ENCODE data around the gene CKS2. TPM values are rescaled to one million over a fixed set of nuclear protein-coding genes. Genes with fewer than 3 reads are reported as not detected.

The CKS2 gene
- total RNA-seq, 1 experiment from 2014 or later = 132 TPM

DNA sequence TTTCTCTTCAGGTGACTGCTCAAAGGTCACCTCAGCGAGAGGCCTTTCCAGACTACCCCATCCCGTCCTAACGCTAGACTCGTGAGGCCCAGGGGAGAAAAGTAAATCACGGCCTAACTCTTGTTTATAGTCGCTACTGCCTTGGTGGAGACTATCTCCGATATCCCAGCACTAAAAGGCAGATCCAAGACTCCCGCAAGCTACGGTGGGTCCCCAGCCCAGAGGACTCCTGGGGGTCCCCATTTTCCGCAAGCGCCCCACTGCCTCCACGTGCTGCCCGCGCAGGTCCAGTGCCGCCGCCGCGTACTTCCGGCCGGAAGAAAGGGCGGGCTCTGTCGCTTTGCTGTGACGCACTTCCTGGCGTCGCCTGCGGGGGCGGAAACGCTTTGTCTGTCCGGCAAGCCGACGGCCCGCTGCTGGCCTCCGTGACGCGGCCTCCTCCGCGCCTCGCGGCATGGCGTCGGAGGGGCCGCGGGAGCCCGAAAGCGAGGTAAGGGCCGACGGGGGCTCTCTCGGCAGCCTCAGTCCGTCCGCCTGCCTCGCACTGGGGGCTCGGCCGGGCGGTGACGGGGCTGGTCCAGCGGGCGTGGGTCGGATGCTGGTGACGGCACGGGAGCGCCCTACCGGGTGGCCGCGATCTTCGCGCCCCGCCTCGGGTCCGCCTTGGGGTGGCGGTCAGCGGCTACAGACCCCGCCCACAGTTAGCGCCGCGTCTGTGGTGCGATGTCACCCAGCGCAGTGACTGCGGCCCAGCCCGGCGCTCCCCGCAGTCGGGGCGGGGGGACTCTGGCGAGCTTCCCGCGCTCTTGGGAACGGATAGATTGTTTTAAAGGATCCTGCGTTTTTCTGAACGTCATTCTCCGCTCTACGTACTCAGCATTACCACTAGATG is 7.4 kb downstream of the CKS2 start, which contains the start of gene SECISBP2:
Gene SECISBP2, plus strand, starts transcription at position 378 of the 892 bp plus-strand sequence. Its CDS starts 77 bp downstream, at position 455.
- ChIA-PET CTCF (interaction anchor here (0.6 kb wide), 2 partner anchors 230 to 246 kb away, joined by 3 to 5 read pairs; no protein-coding TSS in a partner anchor), POLR2A (no interaction called here)
- no peaks in the 10 kb centered on the region for H3K27me3 ChIP-seq (ENCODE audit: control insufficient read depth, insufficient read depth, low read length)
- TF ChIP-seq, protein P1, sequence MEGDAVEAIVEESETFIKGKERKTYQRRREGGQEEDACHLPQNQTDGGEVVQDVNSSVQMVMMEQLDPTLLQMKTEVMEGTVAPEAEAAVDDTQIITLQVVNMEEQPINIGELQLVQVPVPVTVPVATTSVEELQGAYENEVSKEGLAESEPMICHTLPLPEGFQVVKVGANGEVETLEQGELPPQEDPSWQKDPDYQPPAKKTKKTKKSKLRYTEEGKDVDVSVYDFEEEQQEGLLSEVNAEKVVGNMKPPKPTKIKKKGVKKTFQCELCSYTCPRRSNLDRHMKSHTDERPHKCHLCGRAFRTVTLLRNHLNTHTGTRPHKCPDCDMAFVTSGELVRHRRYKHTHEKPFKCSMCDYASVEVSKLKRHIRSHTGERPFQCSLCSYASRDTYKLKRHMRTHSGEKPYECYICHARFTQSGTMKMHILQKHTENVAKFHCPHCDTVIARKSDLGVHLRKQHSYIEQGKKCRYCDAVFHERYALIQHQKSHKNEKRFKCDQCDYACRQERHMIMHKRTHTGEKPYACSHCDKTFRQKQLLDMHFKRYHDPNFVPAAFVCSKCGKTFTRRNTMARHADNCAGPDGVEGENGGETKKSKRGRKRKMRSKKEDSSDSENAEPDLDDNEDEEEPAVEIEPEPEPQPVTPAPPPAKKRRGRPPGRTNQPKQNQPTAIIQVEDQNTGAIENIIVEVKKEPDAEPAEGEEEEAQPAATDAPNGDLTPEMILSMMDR (IDR thresholded peaks at IDR 0.05) = peak; percentile 78
- TF ChIP-seq POLR2AphosphoS5 (IDR thresholded peaks at IDR 0.05; ENCODE audit: low read depth, low read length) (peak; percentile 90), TCF7L2 (IDR thresholded peaks at IDR 0.05; ENCODE audit: low read depth, low read length) (peak; percentile 59), SIN3A (IDR thresholded peaks at IDR 0.05; ENCODE audit: borderline replicate concordance, insufficient read depth, low read depth, low read length) (peak; percentile 84; the same call in 1 of the 2 replicates)
- TF ChIP-seq, protein P2, sequence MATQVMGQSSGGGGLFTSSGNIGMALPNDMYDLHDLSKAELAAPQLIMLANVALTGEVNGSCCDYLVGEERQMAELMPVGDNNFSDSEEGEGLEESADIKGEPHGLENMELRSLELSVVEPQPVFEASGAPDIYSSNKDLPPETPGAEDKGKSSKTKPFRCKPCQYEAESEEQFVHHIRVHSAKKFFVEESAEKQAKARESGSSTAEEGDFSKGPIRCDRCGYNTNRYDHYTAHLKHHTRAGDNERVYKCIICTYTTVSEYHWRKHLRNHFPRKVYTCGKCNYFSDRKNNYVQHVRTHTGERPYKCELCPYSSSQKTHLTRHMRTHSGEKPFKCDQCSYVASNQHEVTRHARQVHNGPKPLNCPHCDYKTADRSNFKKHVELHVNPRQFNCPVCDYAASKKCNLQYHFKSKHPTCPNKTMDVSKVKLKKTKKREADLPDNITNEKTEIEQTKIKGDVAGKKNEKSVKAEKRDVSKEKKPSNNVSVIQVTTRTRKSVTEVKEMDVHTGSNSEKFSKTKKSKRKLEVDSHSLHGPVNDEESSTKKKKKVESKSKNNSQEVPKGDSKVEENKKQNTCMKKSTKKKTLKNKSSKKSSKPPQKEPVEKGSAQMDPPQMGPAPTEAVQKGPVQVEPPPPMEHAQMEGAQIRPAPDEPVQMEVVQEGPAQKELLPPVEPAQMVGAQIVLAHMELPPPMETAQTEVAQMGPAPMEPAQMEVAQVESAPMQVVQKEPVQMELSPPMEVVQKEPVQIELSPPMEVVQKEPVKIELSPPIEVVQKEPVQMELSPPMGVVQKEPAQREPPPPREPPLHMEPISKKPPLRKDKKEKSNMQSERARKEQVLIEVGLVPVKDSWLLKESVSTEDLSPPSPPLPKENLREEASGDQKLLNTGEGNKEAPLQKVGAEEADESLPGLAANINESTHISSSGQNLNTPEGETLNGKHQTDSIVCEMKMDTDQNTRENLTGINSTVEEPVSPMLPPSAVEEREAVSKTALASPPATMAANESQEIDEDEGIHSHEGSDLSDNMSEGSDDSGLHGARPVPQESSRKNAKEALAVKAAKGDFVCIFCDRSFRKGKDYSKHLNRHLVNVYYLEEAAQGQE (IDR thresholded peaks at IDR 0.05; ENCODE audit: insufficient read depth in 1 of 2, low read depth in 2 of 2, low read length in 1 of 2) = no peak; a peak in 1 of 4 replicates
- in situ Hi-C loops (cut with HindIII; ENCODE audit: low pct_unique_long_range_greater_than_20kb, low sequenced_read_pairs) = no loop called here
- intact Hi-C loops (cut with micrococcal nuclease; ENCODE audit: unreplicated experiment) = no loop called here
- DNase-seq (ENCODE audit: low read depth, low spot score) = peak; percentile 80
- H3K9me3 ChIP-seq (ENCODE audit: control insufficient read depth, insufficient read depth, low read depth, low read length) = no peaks in the 10 kb centered on the region
- peak within 1 kb of the TSS; percentile 95 for H3K27ac ChIP-seq (ENCODE audit: low read length)
- H3K4me1 ChIP-seq (ENCODE audit: control insufficient read depth, insufficient read depth, low read length) = peaks cover 29% of the 10 kb centered on the region
- H3K4me3 ChIP-seq (ENCODE audit: low read depth in 2 of 2, low read length in 2 of 2) = peak within 1 kb of the TSS; percentile 47 to 63
- ATAC-seq = peak; percentile 97
- no TSS peak for BruUV-seq (replicated peaks)
- peaks cover 36% of the 10 kb centered on the region for H3K36me3 ChIP-seq (ENCODE audit: control insufficient read depth, insufficient read depth, low read length)

DNA sequence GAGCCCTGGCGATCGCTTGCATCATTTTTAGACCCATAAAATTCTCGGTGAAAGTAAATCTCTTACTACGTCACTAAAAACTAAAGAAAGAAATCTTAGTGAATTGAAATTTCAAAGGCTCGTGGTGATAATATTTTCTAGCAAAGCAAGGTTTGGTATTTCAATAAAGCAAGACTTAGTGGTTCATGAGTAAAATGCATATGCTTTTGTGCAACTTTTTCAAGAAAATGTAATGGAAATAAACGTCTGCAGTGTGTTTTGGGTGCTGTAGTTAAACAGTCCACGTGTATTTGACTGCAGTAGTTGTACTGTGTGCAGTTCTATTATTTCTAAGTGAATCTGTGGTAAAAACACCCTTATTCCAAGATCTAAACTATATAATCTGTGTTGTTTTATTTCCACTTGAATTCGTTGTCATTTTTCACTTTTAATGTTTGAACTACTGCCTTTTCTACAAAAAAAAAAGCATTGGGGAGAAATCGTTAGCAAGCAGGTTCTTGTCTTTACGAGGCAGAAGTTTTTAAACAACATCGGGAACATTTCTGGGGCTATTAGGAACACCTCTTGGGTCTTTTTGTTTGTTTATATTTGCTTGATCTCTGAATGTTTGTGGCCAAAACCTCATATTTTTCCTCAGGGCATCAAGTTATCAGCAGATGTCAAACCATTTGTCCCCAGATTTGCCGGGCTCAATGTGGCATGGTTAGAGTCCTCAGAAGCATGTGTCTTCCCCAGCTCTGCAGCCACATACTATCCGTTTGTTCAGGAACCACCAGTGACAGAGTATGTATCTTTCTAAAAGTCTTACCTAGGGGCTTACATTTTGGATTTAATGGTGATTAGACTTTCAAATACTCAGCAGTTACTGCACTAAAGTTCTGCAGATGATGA is 8.3 kb downstream of the CKS2 start:
- CTCF ChIA-PET = interaction anchor here (0.6 kb wide), 1 partner anchor 245 kb away, joined by 3 read pairs; no protein-coding TSS in a partner anchor
- in situ Hi-C loops (cut with HindIII; ENCODE audit: low pct_unique_long_range_greater_than_20kb, low sequenced_read_pairs) = no loop called here
- intact Hi-C loops (cut with micrococcal nuclease; ENCODE audit: unreplicated experiment) = no loop called here
- Histone ChIP-seq H3K9me3 (ENCODE audit: control insufficient read depth, insufficient read depth, low read depth, low read length) (no peaks in the 10 kb centered on the region), H3K27me3 (ENCODE audit: control insufficient read depth, insufficient read depth, low read length) (no peaks in the 10 kb centered on the region), H3K36me3 (ENCODE audit: control insufficient read depth, insufficient read depth, low read length) (peaks cover 36% of the 10 kb centered on the region), H3K4me1 (ENCODE audit: control insufficient read depth, insufficient read depth, low read length) (peaks cover 29% of the 10 kb centered on the region), H3K4me3 (ENCODE audit: low read depth in 2 of 2, low read length in 2 of 2) (peak overlapping the region; percentile 47 to 63), H3K27ac (ENCODE audit: low read length) (peak overlapping the region; percentile 95)
- no TSS peak for BruUV-seq (replicated peaks)
- no peak for ATAC-seq
- TF ChIP-seq, protein P1 (IDR thresholded peaks at IDR 0.05) = peak; percentile 42
- no peak for TF ChIP-seq SIN3A (IDR thresholded peaks at IDR 0.05; ENCODE audit: borderline replicate concordance, insufficient read depth, low read depth, low read length)
- DNase-seq (ENCODE audit: low read depth, low spot score) = no peak
- POLR2A ChIA-PET = no interaction called here
